NCI-H446 treated with DMSO at 0.1 percent for 48 hours (cell line): ENCODE results near the gene YKT6.
A peak's percentile ranks its signal among the peaks of the same experiment; 100 is the strongest.

Source experiments
- DNase-seq: peaks from one replicate; lab custom pipeline; 2025; lab: John Stamatoyannopoulos, UW

YKT6 gene

GRCh38 chr7:44235582-44236332 lies 35.0 kb downstream of the YKT6 start:
- DNase-seq = no peak

- no peak for DNase-seq
Observed at GRCh38 chr7:44236333-44236728, 35.6 kb downstream of the YKT6 start.

- DNase-seq = no peak
Observed at GRCh38 chr7:44237696-44238095, 36.9 kb downstream of the YKT6 start.

GRCh38 chr7:44238116-44238695 lies 37.4 kb downstream of the YKT6 start:
- no peak for DNase-seq

DNA sequence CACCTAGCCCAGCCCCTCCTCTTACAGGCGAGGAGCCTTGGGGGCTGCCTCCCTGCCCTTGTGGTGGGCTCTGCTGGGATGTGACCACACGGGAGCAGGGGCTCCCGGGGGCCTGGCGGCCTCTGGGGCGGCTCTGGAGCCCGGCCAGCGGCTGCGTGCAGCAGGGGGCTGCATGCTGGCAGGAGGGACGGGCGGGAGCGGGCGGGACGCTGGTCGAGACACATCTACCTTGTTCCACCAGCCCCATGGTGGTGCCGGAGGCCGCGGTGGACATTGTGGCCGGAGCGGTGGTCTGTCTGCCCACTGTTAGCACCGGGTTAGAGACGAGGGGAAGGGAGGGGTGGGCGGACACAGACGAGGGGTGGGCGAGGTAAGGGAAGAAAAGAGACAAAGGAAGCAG lies 38.6 kb downstream of the YKT6 start:
- DNase-seq = no peak

GRCh38 chr7:44240376-44240775 lies 39.6 kb downstream of the YKT6 start:
- no peak for DNase-seq

DNA sequence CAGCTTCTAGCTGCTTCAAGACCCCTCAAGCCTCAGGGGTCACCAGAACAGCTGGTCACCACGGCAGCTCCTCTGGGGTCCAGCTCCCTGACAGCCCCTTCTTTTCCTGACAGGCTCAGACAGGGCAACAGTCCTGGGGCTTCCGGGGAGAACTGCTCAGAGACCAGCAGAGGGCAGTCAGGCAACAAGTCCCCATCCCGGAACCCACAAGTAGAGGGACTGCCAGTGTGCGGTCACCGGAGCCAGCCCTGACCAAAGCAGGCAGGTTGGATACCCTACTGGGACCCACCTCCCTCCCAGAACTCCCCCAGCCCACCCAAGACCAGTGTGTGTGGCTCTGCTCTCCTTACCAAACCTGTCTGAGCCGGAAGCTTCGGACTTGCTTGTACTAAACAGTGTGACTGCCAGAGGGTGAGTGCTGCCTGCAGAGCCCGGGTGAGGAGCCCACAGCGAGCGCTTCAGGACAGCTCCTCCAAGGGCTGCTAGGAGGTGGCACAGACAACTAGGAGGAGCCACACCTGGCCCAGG lies 40.3 kb downstream of the YKT6 start:
- peak; percentile 42 for DNase-seq

- DNase-seq = no peak
Observed at GRCh38 chr7:44242091-44242490, 41.3 kb downstream of the YKT6 start.

DNA sequence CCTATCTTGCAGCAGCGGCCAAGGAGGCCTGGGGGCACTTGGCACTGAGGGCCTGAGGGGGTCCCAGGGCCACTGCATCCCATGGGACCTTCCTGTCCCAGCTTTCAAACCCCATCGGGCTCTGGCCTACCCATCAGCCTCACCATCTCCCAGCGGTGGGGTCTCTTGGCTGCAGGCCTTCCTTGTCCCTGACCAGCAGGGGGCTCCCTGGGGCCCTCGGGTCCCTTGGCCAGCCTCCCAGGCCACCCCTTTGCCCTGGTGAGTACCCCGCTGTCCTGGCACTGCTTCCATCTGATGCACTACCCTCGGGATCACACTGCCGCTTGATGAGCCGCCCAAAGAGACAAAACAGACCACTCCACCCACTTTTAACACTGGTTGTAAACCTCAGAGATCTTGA lies 43.5 kb downstream of the YKT6 start:
- no peak for DNase-seq

DNA sequence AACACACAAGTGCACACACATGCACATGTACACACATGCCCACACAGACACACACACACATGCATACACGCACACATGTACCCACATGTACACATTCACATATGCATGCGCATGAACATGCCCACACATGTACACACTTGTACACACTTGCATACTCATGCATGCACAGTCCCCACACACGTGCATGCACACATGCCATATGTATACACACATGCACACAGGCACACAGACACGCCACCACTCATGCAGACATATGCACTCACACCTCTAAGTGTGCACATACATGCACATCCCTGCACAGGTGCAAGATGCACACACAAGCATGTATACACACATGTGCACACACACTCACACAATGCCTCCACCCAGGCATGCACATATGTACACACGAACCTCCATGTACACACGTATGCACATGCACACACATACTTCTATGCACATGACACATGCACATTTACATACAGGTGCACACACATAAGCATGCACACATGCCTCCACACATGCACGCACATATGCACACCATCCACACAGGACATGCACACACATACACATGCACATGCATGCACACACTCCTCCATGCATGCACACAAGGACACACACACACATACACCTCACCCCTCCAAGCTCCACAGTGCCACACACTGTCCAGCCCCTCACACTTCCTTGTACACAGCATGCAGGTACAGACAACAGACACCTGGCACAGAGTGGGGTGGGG lies 45.8 kb downstream of the YKT6 start:
- no peak for DNase-seq

DNA sequence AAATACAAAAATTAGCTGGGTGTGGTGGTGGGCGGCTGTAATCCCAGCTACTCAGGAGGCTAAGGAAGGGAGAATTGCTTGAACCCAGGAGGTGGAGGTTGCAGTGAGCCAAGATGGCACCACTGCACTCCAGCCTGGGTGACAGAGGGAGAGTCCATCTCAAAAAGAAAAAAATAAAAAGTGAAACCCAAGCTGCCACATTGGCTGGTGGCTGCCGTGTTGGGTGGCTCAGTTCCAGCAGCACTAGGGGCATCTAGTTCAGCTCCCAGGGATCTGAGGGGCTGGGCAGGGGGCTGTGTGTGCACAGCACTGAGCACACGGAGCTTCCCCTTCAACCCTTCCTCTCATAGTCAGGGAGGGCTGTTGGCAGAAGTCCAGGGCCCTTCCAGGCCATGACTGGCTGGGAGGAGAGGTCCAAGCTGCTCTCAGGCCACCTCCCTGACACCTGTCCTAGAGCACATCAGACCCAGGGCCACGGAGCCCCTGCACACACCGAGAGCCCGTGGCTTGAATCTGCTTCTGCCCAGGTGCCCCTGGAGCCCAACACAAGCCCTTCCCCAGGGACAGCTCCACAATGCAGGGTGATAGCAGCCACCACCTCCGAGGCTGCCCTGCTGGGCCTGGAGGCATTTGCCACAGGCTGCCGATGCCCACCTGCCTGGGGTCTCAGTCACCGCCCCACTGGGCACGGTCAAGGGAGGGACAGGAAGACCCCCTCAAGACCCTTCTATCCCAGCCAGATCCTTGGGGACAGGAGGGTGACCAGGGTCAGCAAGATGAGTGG lies 47.3 kb downstream of the YKT6 start:
- no peak for DNase-seq

- DNase-seq = no peak
Observed at GRCh38 chr7:44249639-44250234, 49.0 kb downstream of the YKT6 start.

- DNase-seq = no peak
Observed at GRCh38 chr7:44251269-44251668, 50.5 kb downstream of the YKT6 start.

DNA sequence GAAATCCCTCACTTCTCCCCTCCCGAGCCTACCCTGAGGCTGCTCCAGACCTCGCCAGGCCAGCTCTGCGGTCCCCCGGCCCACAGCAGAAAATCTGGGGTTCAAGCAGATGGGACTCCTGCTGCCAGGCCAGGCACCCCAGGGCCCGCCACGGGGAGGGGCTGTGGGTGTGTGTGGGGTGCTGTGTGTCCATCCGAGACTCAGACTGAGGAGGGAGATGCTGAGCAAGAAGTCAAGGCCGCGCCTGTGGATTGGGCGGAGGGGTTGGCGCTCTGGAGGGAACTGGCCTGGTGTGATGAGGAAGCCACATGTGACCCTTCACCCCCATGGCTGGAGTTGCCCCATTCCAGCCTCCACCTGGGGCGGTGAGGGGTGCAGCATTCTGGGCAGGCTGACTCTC lies 51.1 kb downstream of the YKT6 start:
- no peak for DNase-seq

DNA sequence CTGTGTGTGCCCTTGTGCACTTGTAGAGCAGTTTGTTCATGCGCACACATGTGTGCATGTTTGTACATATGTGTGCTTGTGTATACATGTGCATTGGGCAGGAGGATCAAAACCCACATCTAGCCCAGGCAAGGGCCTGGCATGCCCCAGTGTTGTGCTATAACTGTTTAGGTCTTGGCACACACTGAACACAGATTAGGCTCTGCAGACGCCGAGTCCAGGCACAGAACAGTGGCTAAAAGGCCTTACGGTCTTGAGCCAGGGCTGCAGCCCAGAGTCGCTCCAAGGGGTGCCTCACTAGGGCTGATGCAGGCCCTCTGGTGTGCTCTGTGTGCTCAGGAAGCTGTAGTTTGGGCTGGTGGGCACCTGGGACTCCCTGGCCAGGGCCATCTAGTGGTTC lies 55.7 kb downstream of the YKT6 start:
- DNase-seq = no peak

GRCh38 chr7:44257213-44257612 lies 56.4 kb downstream of the YKT6 start:
- no peak for DNase-seq

GRCh38 chr7:44257618-44258422 lies 57.0 kb downstream of the YKT6 start:
- no peak for DNase-seq

DNA sequence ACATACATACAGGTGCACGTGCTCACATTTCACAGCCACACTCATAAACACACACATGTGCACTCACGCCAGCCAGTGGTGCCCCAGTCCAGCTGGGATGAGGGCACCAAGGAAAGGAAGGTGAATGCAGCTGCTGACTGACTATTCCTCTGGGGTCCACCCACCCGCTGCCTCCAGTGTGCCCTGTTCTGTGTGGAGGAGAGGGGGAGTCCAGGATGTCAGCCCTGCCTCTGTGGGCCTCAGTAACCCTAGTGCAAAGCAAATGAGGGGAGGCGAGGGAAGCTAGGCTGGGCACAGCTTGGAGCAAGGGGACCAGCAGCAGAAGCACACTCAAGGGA lies 57.6 kb downstream of the YKT6 start:
- no peak for DNase-seq

GRCh38 chr7:44258865-44259546 lies 58.2 kb downstream of the YKT6 start:
- DNase-seq = no peak
